MM.1S (cell line): ENCODE results near the gene SFTPB.

Experiments
- EZH2 ChIP-seq: fragments of 300-600 bp; sonication (generic); optimal IDR thresholded peaks from 2 replicates; pipeline ENCODE3; 2017; ENCODE audit warnings: low read depth, mild to moderate bottlenecking, antibody characterized with exemption, low read length, mixed read lengths
- TF ChIP-seq, protein P1 (sequence below): fragments of 300-600 bp; sonication (generic); IDR thresholded peaks from 2 replicates; pipeline ENCODE4 v1.5.1; 2016; ENCODE audit warnings: antibody characterized with exemption, low read length, mixed read lengths

GRCh38 chr2:85623991-85624390 lies 44.0 kb downstream of the SFTPB start:
- TF ChIP-seq, protein P1, sequence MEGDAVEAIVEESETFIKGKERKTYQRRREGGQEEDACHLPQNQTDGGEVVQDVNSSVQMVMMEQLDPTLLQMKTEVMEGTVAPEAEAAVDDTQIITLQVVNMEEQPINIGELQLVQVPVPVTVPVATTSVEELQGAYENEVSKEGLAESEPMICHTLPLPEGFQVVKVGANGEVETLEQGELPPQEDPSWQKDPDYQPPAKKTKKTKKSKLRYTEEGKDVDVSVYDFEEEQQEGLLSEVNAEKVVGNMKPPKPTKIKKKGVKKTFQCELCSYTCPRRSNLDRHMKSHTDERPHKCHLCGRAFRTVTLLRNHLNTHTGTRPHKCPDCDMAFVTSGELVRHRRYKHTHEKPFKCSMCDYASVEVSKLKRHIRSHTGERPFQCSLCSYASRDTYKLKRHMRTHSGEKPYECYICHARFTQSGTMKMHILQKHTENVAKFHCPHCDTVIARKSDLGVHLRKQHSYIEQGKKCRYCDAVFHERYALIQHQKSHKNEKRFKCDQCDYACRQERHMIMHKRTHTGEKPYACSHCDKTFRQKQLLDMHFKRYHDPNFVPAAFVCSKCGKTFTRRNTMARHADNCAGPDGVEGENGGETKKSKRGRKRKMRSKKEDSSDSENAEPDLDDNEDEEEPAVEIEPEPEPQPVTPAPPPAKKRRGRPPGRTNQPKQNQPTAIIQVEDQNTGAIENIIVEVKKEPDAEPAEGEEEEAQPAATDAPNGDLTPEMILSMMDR, result no peak
- TF ChIP-seq EZH2, result no peak
